ENCODE measurements around the gene COQ3. TPM values are rescaled to one million over a fixed set of nuclear protein-coding genes. Genes with fewer than 3 reads are reported as not detected.

The COQ3 gene
- total and polyA plus RNA-seq, 2 of the 8 experiments (the other 6 are each of a cell fraction or from before 2014, with no cell fraction given), result 8.4 to 16.2 TPM

DNA sequence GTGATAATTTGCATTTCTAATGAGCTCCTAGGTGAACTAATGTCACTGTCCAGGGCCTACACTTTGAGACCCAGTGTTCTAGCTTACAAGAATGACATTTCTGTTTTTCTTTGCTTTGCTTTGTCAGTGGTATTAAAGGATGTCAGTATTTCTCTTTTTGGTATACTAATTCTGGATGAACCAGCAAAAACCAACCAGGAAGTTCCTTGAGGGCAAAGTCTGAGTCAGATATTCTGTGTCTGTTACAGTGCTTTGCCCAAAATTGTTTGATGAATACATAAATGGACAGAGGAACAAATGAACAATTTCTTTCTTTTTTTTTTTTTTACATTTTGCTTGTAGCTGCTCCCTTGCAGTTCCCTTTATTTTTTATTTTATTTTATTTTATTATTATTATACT, 15.4 kb downstream of the COQ3 start:
- Histone ChIP-seq H3K4me2 (ENCODE audit: insufficient read depth in 1 of 2, low read depth in 2 of 2, low read length in 2 of 2) (no peak overlapping the region), H3K4ac (replicated peaks; ENCODE audit: insufficient read length, low read depth, low read length) (no peak overlapping the region), H3K9me3 (ENCODE audit: insufficient read depth in 2 of 2, low read depth in 1 of 2, low read length in 1 of 2) (no peaks in the 10 kb centered on the region), H3K79me2 (ENCODE audit: control insufficient read depth in 1 of 2, insufficient read depth in 2 of 2, low read length in 2 of 2) (no peaks in the 10 kb centered on the region), H4K8ac (ENCODE audit: extremely low read depth, insufficient read depth, low read length) (no peak overlapping the region), H3K4me1 (replicated peaks in 1 of 4; ENCODE audit: control insufficient read depth in 3 of 4, insufficient read depth in 4 of 4, low read length in 3 of 4) (no peaks in the 10 kb centered on the region), H3K27ac (ENCODE audit: low read depth, low read length) (no peak overlapping the region), H3K18ac (ENCODE audit: extremely low read depth, low read length) (no peak overlapping the region), H3K27me3 (replicated peaks in 1 of 4; ENCODE audit: control insufficient read depth in 3 of 4, extremely low read depth in 1 of 4, insufficient read depth in 3 of 4, low read length in 3 of 4) (no peaks in the 10 kb centered on the region), H3K56ac (replicated peaks; ENCODE audit: insufficient read length, low read depth, low read length) (no peak overlapping the region), H2BK15ac (ENCODE audit: low read length) (no peak overlapping the region), H3K36me3 (ENCODE audit: control insufficient read depth in 2 of 4, insufficient read depth in 4 of 4, low read length in 3 of 4) (no peaks in the 10 kb centered on the region), H2AFZ (ENCODE audit: low read length) (no peak overlapping the region), H3K9ac (replicated peaks in 1 of 4; ENCODE audit: extremely low read depth in 1 of 4, low read depth in 3 of 4, low read length in 3 of 4) (no peak overlapping the region), H2BK5ac (ENCODE audit: low read depth, low read length) (no peak overlapping the region), H4K91ac (replicated peaks; ENCODE audit: insufficient read length, low read length) (no peak overlapping the region), H4K20me1 (replicated peaks in 1 of 2; ENCODE audit: control insufficient read depth in 1 of 2, insufficient read depth in 2 of 2, low read length in 2 of 2) (no peaks in the 10 kb centered on the region), H4K5ac (ENCODE audit: insufficient read length, low read depth, low read length) (no peak overlapping the region), H3K4me3 (ENCODE audit: extremely low read depth in 1 of 4, insufficient read depth in 2 of 4, low read depth in 3 of 4, low read length in 4 of 4) (no peak overlapping the region), H2BK20ac (ENCODE audit: low read length) (no peak overlapping the region), H3K14ac (ENCODE audit: insufficient read length) (no peak overlapping the region), H3K79me1 (ENCODE audit: low read depth, low read length) (no peaks in the 10 kb centered on the region), H2AK5ac (ENCODE audit: low read depth, low read length) (no peak overlapping the region), H2BK12ac (ENCODE audit: low read depth, low read length) (no peak overlapping the region), H3K23me2 (ENCODE audit: low read depth, low read length) (no peaks in the 10 kb centered on the region), H3K23ac (ENCODE audit: insufficient read length) (no peak overlapping the region), H2BK120ac (replicated peaks; ENCODE audit: low read depth, low read length) (no peak overlapping the region)
- no peak for DNase-seq (ENCODE audit: low read depth in 1 of 2, low spot score in 2 of 2)
- ChIA-PET CTCF (ENCODE audit: partially characterized antibody) (interaction anchor here (0.8 to 3.5 kb wide), 4 partner anchors 9 to 49 kb away, joined by 3 to 16 read pairs (median 5); no protein-coding TSS in a partner anchor), POLR2A (ENCODE audit: partially characterized antibody) (interaction anchor here (1.2 kb wide), 1 partner anchor 13 kb away, joined by 3 read pairs; no protein-coding TSS in a partner anchor)
- TF ChIP-seq ZNF274 (IDR thresholded peaks at IDR 0.05; ENCODE audit: borderline replicate concordance, extremely low read depth, low read length), result no peak
- no peak for FAIRE-seq

Measured in H1 (cell line).